HepG2 (cell line): Measurements from ENCODE around the gene CCDC28A. TPM values are rescaled to one million over a fixed set of nuclear protein-coding genes. Genes with fewer than 3 reads are reported as not detected.

Experiments
- DPF2 ChIP-seq: sonication (generic); formaldehyde crosslinking; IDR thresholded peaks from 2 replicates; pipeline ENCODE4 v1.4.0; 2020; ENCODE audit warnings: mild to moderate bottlenecking, low read depth, missing genetic modification reagents, borderline replicate concordance
- ELF1 ChIP-seq: sonication (generic); formaldehyde crosslinking; IDR thresholded peaks from 2 replicates; pipeline ENCODE4 v1.4.0; 2020; ENCODE audit warnings: missing genetic modification reagents
- FOXO1 ChIP-seq: sonication (generic); formaldehyde crosslinking; IDR thresholded peaks from 2 replicates; pipeline ENCODE4 v1.4.0; 2020; ENCODE audit warnings: missing genetic modification reagents
- GABPA ChIP-seq, 2 experiments: IDR thresholded peaks; 2 replicates each; pipeline ENCODE4 v1.6.1; 2011 to 2016; ENCODE audit warnings: low read depth in 2 of 2, low read length in 1 of 2, missing biosample characterization in 1 of 2, missing genetic modification characterization in 1 of 2
- GTF2F1 ChIP-seq: fragments of 150-350 bp; IDR thresholded peaks from 2 replicates; pipeline ENCODE4 v1.6.1; 2014; ENCODE audit warnings: low read length
- NR2C2 ChIP-seq: sonication (generic); formaldehyde crosslinking; IDR thresholded peaks from 2 replicates; pipeline ENCODE4 v1.4.0; 2020; ENCODE audit warnings: missing genetic modification reagents, mild to moderate bottlenecking, moderate library complexity, borderline replicate concordance
- RFXANK ChIP-seq: IDR thresholded peaks from 2 replicates; pipeline ENCODE4 v1.6.1; 2016
- TAF1 ChIP-seq: sonication (generic); formaldehyde crosslinking; IDR thresholded peaks from 2 replicates; pipeline ENCODE4 v1.4.0; 2020; ENCODE audit warnings: missing genetic modification reagents
- TBX3 ChIP-seq: fragments of 450-650 bp; IDR thresholded peaks from 2 replicates; pipeline ENCODE4 v1.6.1; 2017; ENCODE audit warnings: antibody characterized with exemption, mild to moderate bottlenecking, inconsistent platforms, borderline replicate concordance
- TEAD2 ChIP-seq: sonication (generic); formaldehyde crosslinking; IDR thresholded peaks from 2 replicates; pipeline ENCODE4 v1.9.0; 2021; ENCODE audit warnings: missing genetic modification reagents
- ZFP36L2 ChIP-seq: sonication (generic); formaldehyde crosslinking; IDR thresholded peaks from 2 replicates; pipeline ENCODE4 v1.4.0; 2020; ENCODE audit warnings: missing genetic modification reagents
- ZNF263 ChIP-seq: sonication (generic); formaldehyde crosslinking; IDR thresholded peaks from 2 replicates; pipeline ENCODE4 v1.4.0; 2020; ENCODE audit warnings: missing genetic modification reagents
- ZNF329 ChIP-seq: sonication (generic); formaldehyde crosslinking; IDR thresholded peaks from 2 replicates; pipeline ENCODE4 v1.9.0; 2021; ENCODE audit warnings: low read depth, mild to moderate bottlenecking, missing genetic modification reagents
- ZNF431 ChIP-seq: sonication (generic); formaldehyde crosslinking; IDR thresholded peaks from 2 replicates; pipeline ENCODE4 v1.9.0; 2022; ENCODE audit warnings: missing genetic modification reagents, low read depth, mild to moderate bottlenecking, borderline replicate concordance
- ZNF496 ChIP-seq: sonication (generic); formaldehyde crosslinking; IDR thresholded peaks from 2 replicates; pipeline ENCODE4 v1.8.1; 2023; ENCODE audit warnings: mild to moderate bottlenecking, moderate library complexity, missing genetic modification reagents; ENCODE audit not compliant: insufficient replicate concordance
- ZNF556 ChIP-seq: sonication (generic); formaldehyde crosslinking; IDR thresholded peaks from 2 replicates; pipeline ENCODE4 v1.4.0; 2020; ENCODE audit warnings: mild to moderate bottlenecking, missing genetic modification reagents, borderline replicate concordance
- ZNF781 ChIP-seq: sonication (generic); formaldehyde crosslinking; IDR thresholded peaks from 2 replicates; pipeline ENCODE4 v1.5.1; 2020; ENCODE audit warnings: borderline replicate concordance, mild to moderate bottlenecking, missing genetic modification reagents; ENCODE audit errors: not compliant biosample characterization
- ZNF782 ChIP-seq: sonication (generic); formaldehyde crosslinking; IDR thresholded peaks from 2 replicates; pipeline ENCODE4 v1.4.0; 2020; ENCODE audit warnings: missing genetic modification reagents, mild to moderate bottlenecking, borderline replicate concordance
- polyA plus RNA-seq, 8 experiments: library from polyadenylated mRNA; depleted of rRNA in 3 of 8; stranded (reverse) in 7 of 8; unstranded in 1 of 8; fragments of >200 nt; fragmentation: Illumina TruSeq in 4 of 8; extraction: Trizol in 4 of 8; gene quantifications; 2 replicates each; pipeline versions ENCODE4 v1.2.1 to v1.2.3, GENCODE V29; 2011 to 2016; ENCODE audit warnings: low read depth in 4 of 8, missing spikeins in 1 of 8, mixed read lengths in 1 of 8; ENCODE audit not compliant: insufficient read depth in 1 of 8
- total RNA-seq, 5 experiments: library from RNA; depleted of rRNA; stranded (reverse); fragments of >200 nt; fragmentation: Illumina TruSeq; extraction: Trizol; gene quantifications; 2 replicates each; pipeline ENCODE4 v1.2.3, GENCODE V29; 2016; ENCODE audit warnings: low read depth in 1 of 5
- TF ChIP-seq, protein P1 (sequence below): IDR thresholded peaks from 2 replicates; pipeline ENCODE4 v1.6.1; 2016; ENCODE audit warnings: missing genetic modification reagents, missing compliant biosample characterization
- TF ChIP-seq, protein P2 (sequence below): IDR thresholded peaks from 2 replicates; pipeline ENCODE4 v1.4.0; 2020; ENCODE audit warnings: mild to moderate bottlenecking, missing genetic modification reagents

The CCDC28A gene
- total and polyA plus RNA-seq, 2 of the 13 experiments (the other 11 are each of a cell fraction or from before 2014, with no cell fraction given): 15.8 TPM

DNA sequence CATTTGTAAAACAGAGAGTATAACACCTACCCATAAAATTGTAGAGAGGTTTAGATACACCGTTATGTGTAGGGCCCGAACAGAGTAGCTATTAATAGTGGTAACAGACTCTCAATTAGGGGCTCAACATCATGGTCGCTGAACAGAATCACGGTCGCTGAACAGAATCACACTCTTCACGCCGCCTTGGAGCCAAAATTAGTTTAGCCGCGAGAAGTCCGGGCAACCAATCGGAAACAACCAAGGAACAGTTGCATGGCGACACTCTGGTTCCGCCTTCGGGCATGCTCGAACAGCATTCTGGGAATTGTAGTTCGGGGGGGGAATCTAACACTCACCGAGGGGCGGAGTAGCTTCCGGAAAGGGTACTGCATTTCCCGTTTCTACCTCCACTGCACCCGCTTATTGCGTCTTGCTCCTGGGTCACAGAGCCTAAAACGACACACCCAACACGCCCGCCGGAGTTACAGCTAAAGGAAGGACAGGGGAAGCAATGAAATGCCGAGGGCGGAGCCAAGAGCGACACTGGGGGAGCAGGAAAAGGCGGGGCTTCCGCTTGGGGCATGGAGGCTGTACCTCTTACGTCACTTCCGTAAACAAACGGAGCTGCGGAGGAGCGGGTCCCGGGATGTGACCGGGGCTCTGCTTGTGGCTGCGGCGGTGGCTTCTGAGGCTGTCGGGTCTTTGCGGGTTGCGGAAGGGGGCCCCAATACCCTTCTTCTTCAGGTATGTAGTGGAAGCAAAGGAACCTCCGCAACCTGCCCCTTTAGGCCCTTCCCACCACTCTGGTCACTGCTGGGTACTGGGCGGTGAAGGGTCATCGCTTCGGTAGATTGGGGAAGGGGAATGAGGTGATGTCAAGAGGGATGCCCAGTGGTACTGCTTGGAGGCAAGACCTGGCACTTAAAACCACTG, at the start of gene CCDC28A (continued):
- peak; percentile 66; the same call in 1 of the 2 replicates for TF ChIP-seq ZNF556
- TF ChIP-seq TAF1 (CRISPR knock-in tag): peak; percentile 59; the same call in 1 of the 2 replicates
- TF ChIP-seq ZFP36L2 (CRISPR knock-in tag): no peak
- TF ChIP-seq ZNF263 (CRISPR knock-in tag): 0 out of 2 replicates have a peak, but pooled peaks have one; percentile 33
- TF ChIP-seq FOXO1: peak; percentile 65; the same call in 1 of the 2 replicates
- TF ChIP-seq ZNF431 (CRISPR knock-in tag): 0 out of 2 replicates have a peak, but pooled peaks have one; percentile 53
- 0 out of 2 replicates have a peak, but pooled peaks have one; percentile 46 for TF ChIP-seq TBX3
- TF ChIP-seq RFXANK (CRISPR knock-in tag): peak; percentile 78
- TF ChIP-seq ZNF329 (CRISPR knock-in tag): no peak
- TF ChIP-seq DPF2 (CRISPR knock-in tag): no peak
- TF ChIP-seq GABPA (IDR thresholded peaks at IDR 0.05; ENCODE audit: low read depth, low read length): peak; percentile 86
- peak; percentile 97 for TF ChIP-seq GABPA (CRISPR knock-in tag; IDR thresholded peaks at IDR 0.05; ENCODE audit: low read depth)
- peak; percentile 22 for TF ChIP-seq ZNF781 (CRISPR knock-in tag)
- TF ChIP-seq, protein P1, sequence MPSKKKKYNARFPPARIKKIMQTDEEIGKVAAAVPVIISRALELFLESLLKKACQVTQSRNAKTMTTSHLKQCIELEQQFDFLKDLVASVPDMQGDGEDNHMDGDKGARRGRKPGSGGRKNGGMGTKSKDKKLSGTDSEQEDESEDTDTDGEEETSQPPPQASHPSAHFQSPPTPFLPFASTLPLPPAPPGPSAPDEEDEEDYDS: peak; percentile 67; the same call in 1 of the 2 replicates
- TF ChIP-seq TEAD2 (CRISPR knock-in tag): no peak
- 0 out of 2 replicates have a peak, but pooled peaks have one; percentile 34 for TF ChIP-seq GTF2F1
- peak; percentile 74; the same call in 1 of the 2 replicates for TF ChIP-seq ZNF782 (CRISPR knock-in tag)
- peak; percentile 97 for TF ChIP-seq ELF1
- TF ChIP-seq, protein P2, sequence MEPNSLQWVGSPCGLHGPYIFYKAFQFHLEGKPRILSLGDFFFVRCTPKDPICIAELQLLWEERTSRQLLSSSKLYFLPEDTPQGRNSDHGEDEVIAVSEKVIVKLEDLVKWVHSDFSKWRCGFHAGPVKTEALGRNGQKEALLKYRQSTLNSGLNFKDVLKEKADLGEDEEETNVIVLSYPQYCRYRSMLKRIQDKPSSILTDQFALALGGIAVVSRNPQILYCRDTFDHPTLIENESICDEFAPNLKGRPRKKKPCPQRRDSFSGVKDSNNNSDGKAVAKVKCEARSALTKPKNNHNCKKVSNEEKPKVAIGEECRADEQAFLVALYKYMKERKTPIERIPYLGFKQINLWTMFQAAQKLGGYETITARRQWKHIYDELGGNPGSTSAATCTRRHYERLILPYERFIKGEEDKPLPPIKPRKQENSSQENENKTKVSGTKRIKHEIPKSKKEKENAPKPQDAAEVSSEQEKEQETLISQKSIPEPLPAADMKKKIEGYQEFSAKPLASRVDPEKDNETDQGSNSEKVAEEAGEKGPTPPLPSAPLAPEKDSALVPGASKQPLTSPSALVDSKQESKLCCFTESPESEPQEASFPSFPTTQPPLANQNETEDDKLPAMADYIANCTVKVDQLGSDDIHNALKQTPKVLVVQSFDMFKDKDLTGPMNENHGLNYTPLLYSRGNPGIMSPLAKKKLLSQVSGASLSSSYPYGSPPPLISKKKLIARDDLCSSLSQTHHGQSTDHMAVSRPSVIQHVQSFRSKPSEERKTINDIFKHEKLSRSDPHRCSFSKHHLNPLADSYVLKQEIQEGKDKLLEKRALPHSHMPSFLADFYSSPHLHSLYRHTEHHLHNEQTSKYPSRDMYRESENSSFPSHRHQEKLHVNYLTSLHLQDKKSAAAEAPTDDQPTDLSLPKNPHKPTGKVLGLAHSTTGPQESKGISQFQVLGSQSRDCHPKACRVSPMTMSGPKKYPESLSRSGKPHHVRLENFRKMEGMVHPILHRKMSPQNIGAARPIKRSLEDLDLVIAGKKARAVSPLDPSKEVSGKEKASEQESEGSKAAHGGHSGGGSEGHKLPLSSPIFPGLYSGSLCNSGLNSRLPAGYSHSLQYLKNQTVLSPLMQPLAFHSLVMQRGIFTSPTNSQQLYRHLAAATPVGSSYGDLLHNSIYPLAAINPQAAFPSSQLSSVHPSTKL (CRISPR knock-in tag): no peak
- TF ChIP-seq NR2C2: peak; percentile 92
- no peak for TF ChIP-seq ZNF496 (CRISPR knock-in tag)
